HCT116 (cell line): Measurements from ENCODE around the gene ENOX1. TPM values are rescaled to one million over a fixed set of nuclear protein-coding genes. Genes with fewer than 3 reads are reported as not detected.

ENCODE experiments used
- ATAC-seq: fragments of 200-7000 bp; cut with Tn5 transposase; 2 replicates; pipeline ENCODE4 v1.9.1; 2020; ENCODE audit warnings: mild to moderate bottlenecking, moderate library complexity
- BruUV-seq: library from RNA; stranded (reverse); fragments of 400-500 nt; replicated peaks from 2 replicates; lab custom pipeline; 2021; lab: Mats Ljungman, UMichigan
- CTCF ChIA-PET: fragments of 300-600 bp; sonication (Branson Sonifier 250); formaldehyde crosslinking; loops from one replicate; lab custom pipeline; 2021; ENCODE audit warnings: antibody characterized with exemption; lab: Charles Lee
- POLR2A ChIA-PET: fragments of 300-600, 350-600 bp; sonication (Branson Sonifier 250); formaldehyde crosslinking; loops from one replicate; lab custom pipeline; 2021; ENCODE audit warnings: antibody characterized with exemption; lab: Charles Lee
- RAD21 ChIA-PET, 2 experiments: fragments of 300-600 bp; sonication (Branson Sonifier 250); formaldehyde crosslinking; loops; one replicate each; lab custom pipeline; 2023; ENCODE audit warnings: low total read pairs in 2 of 2; ENCODE audit not compliant: uncharacterized antibody in 2 of 2, unreplicated experiment in 2 of 2, low non-redundant PET in 1 of 2; lab: Charles Lee
- DNase-seq: peaks from one replicate; pipeline ENCODE4 v3.0.0-alpha.2; 2010; ENCODE audit warnings: low read depth, low spot score
- H2AFZ ChIP-seq: fragments of 200-600 bp; shearing (Covaris generic), sonication (generic); 2 replicates; pipeline ENCODE4 v1.6.1; 2017; ENCODE audit warnings: low read depth, mixed run types, mixed read lengths, antibody characterized with exemption, low read length; ENCODE audit not compliant: poor library complexity, severe bottlenecking
- H3K27ac ChIP-seq: 2 replicates; pipeline ENCODE4 v1.5.1; 2012; ENCODE audit warnings: low read depth, low read length
- H3K27me3 ChIP-seq: fragments of 200-600 bp; sonication (generic); 2 replicates; pipeline ENCODE4 v1.6.1; 2016; ENCODE audit warnings: mixed run types, low read length, mixed read lengths; ENCODE audit not compliant: insufficient read depth
- H3K36me3 ChIP-seq, 2 experiments: fragments of 200-500 bp in 1 of 2; fragments of 200-600 bp in 1 of 2; sonication (Bioruptor generic) in 1 of 2; sonication (generic) in 1 of 2; 2 replicates each; pipeline versions ENCODE4 v1.5.1 to v1.6.1; 2014 to 2016; ENCODE audit warnings: low read length in 2 of 2, inconsistent platforms in 1 of 2, mixed read lengths in 1 of 2, mixed run types in 1 of 2; ENCODE audit not compliant: insufficient read depth in 2 of 2, control insufficient read depth in 1 of 2
- H3K4me1 ChIP-seq, 2 experiments: fragments of 200-600 bp in 1 of 2; sonication (generic) in 1 of 2; 2 replicates each; pipeline versions ENCODE4 v1.5.1 to v1.6.1; 2012 to 2017; ENCODE audit warnings: low read length in 2 of 2, inconsistent platforms in 1 of 2, mild to moderate bottlenecking in 1 of 2, mixed read lengths in 1 of 2, mixed run types in 1 of 2, moderate library complexity in 1 of 2; ENCODE audit not compliant: insufficient read depth in 2 of 2, control insufficient read depth in 1 of 2
- H3K4me2 ChIP-seq: fragments of 200-600 bp; sonication (generic); 2 replicates; pipeline ENCODE4 v1.6.1; 2017; ENCODE audit warnings: mixed run types, low read length, mixed read lengths
- H3K4me3 ChIP-seq, 2 experiments: fragments of 200-600 bp in 1 of 2; sonication (generic) in 1 of 2; replicated peaks in 1 of 2; 2 replicates each; pipeline ENCODE4 v1.5.1; 2011 to 2016; ENCODE audit warnings: low read length in 2 of 2, control low read depth in 1 of 2, low read depth in 1 of 2, mild to moderate bottlenecking in 1 of 2, mixed read lengths in 1 of 2, mixed run types in 1 of 2
- H3K79me2 ChIP-seq: fragments of 200-600 bp; sonication (generic); 2 replicates; pipeline ENCODE4 v1.6.1; 2017; ENCODE audit warnings: mild to moderate bottlenecking, mixed run types, low read length, moderate library complexity, mixed read lengths; ENCODE audit not compliant: insufficient read depth
- H3K9ac ChIP-seq: fragments of 200-600 bp; sonication (generic); 2 replicates; pipeline ENCODE4 v1.6.1; 2016; ENCODE audit warnings: low read length, mixed read lengths
- H3K9me2 ChIP-seq: fragments of 200-600 bp; sonication (generic), shearing (Covaris generic); 2 replicates; pipeline ENCODE4 v1.6.1; 2017; ENCODE audit warnings: mixed run types, mild to moderate bottlenecking, moderate library complexity; ENCODE audit not compliant: insufficient read depth
- H3K9me3 ChIP-seq, 2 experiments: fragments of 200-500 bp in 1 of 2; fragments of 200-600 bp in 1 of 2; sonication (Bioruptor generic) in 1 of 2; sonication (generic) in 1 of 2; 2 replicates each; pipeline ENCODE4 v1.6.1; 2014 to 2017; ENCODE audit warnings: low read length in 2 of 2, mixed read lengths in 2 of 2, inconsistent platforms in 1 of 2, low read depth in 1 of 2, mild to moderate bottlenecking in 1 of 2, mixed run types in 1 of 2, moderate library complexity in 1 of 2; ENCODE audit not compliant: control insufficient read depth in 1 of 2, insufficient read depth in 1 of 2
- H4K20me1 ChIP-seq: fragments of 200-600 bp; sonication (generic), shearing (Covaris generic); 2 replicates; pipeline ENCODE4 v1.6.1; 2017; ENCODE audit warnings: mixed run types, mild to moderate bottlenecking, moderate library complexity; ENCODE audit not compliant: insufficient read depth
- CBX3 ChIP-seq: IDR thresholded peaks from 2 replicates; pipeline ENCODE4 v1.6.1; 2012; ENCODE audit warnings: low read depth
- CEBPB ChIP-seq: IDR thresholded peaks from 2 replicates; pipeline ENCODE4 v1.6.1; 2012; ENCODE audit warnings: low read depth
- CTCF ChIP-seq, 3 experiments: fragments of 200-600 bp in 1 of 3; sonication (generic) in 1 of 3; IDR thresholded peaks in 2 of 3; conservative IDR thresholded peaks in 1 of 3; 2 replicates each; pipeline ENCODE4 v1.5.1; 2012 to 2017; ENCODE audit warnings: low read depth in 2 of 3, low read length in 2 of 3, antibody characterized with exemption in 1 of 3, borderline replicate concordance in 1 of 3, control low read depth in 1 of 3, mild to moderate bottlenecking in 1 of 3, mixed read lengths in 1 of 3, mixed run types in 1 of 3, moderate library complexity in 1 of 3; ENCODE audit not compliant: insufficient read depth in 1 of 3
- EGR1 ChIP-seq: IDR thresholded peaks from 2 replicates; pipeline ENCODE4 v1.6.1; 2012; ENCODE audit warnings: low read depth
- EZH2phosphoT487 ChIP-seq: fragments of 200-600 bp; IDR thresholded peaks from 2 replicates; pipeline ENCODE4 v1.6.1; 2018; ENCODE audit warnings: antibody characterized with exemption, borderline replicate concordance
- FOSL1 ChIP-seq: IDR thresholded peaks from 2 replicates; pipeline ENCODE4 v1.6.1; 2012; ENCODE audit warnings: low read depth
- MAX ChIP-seq: IDR thresholded peaks from 2 replicates; pipeline ENCODE4 v1.6.1; 2012
- POLR2AphosphoS5 ChIP-seq: IDR thresholded peaks from 2 replicates; pipeline ENCODE4 v1.6.1; 2011; ENCODE audit warnings: mild to moderate bottlenecking, low read depth, low read length, moderate library complexity
- RAD21 ChIP-seq: IDR thresholded peaks from 2 replicates; pipeline ENCODE4 v1.6.1; 2012; ENCODE audit warnings: low read depth, mild to moderate bottlenecking
- REST ChIP-seq: IDR thresholded peaks from 2 replicates; pipeline ENCODE4 v1.6.1; 2012; ENCODE audit warnings: low read depth
- SP1 ChIP-seq: IDR thresholded peaks from 2 replicates; pipeline ENCODE4 v1.6.1; 2012; ENCODE audit warnings: low read depth
- SRF ChIP-seq: IDR thresholded peaks from 2 replicates; pipeline ENCODE4 v1.6.1; 2012; ENCODE audit warnings: low read depth
- YY1 ChIP-seq: IDR thresholded peaks from 2 replicates; pipeline ENCODE4 v1.6.1; 2011; ENCODE audit warnings: low read length, low read depth, moderate library complexity, mild to moderate bottlenecking; ENCODE audit not compliant: insufficient replicate concordance; ENCODE audit errors: extremely low read depth
- ZFX ChIP-seq: fragments of 450-650 bp; IDR thresholded peaks from 2 replicates; pipeline ENCODE4 v1.6.1; 2017
- intact Hi-C: fragments of 100-400 bp; cut with micrococcal nuclease; formaldehyde crosslinking; loops from 2 replicates; pipeline ENCODE4 v1.10.0; 2022
- total RNA-seq: library from RNA; stranded (reverse); gene quantifications from one replicate; pipeline ENCODE4 v1.2.1, GENCODE V29; 2021; ENCODE audit not compliant: unreplicated experiment

The ENOX1 gene
- total RNA-seq, 1 experiment from 2014 or later: 4.5 TPM

GRCh38 chr13:43331672-43332071 lies 455.1 kb downstream of the ENOX1 start:
- no peak overlapping the region for H3K27ac ChIP-seq
- ATAC-seq: no peak
- BruUV-seq: no TSS peak
- no peaks in the 10 kb centered on the region; the same call in 1 of the 2 replicates for H3K27me3 ChIP-seq
- no peak for DNase-seq
- H2AFZ ChIP-seq: no peak overlapping the region
- no peaks in the 10 kb centered on the region for H3K9me2 ChIP-seq
- TF ChIP-seq ZFX (no peak), CTCF (IDR thresholded peaks at IDR 0.05 in 2 of 3, conservative IDR thresholded peaks at IDR 0.05 in 1 of 3; ENCODE audit: borderline replicate concordance in 1 of 3, insufficient read depth in 1 of 3, low read depth in 2 of 3, low read length in 2 of 3) (no peak), RAD21 (no peak), CEBPB (no peak), REST (no peak), SRF (no peak), SP1 (no peak), YY1 (no peak), CBX3 (no peak), POLR2AphosphoS5 (no peak), MAX (no peak), FOSL1 (no peak), EGR1 (no peak), EZH2phosphoT487 (no peak)
- no peak overlapping the region for H3K4me2 ChIP-seq
- H3K9ac ChIP-seq: no peak overlapping the region
- no peaks in the 10 kb centered on the region for H4K20me1 ChIP-seq
- H3K4me3 ChIP-seq: no peak overlapping the region
- ChIA-PET POLR2A (no interaction called here), CTCF (no interaction called here), RAD21 (no interaction called here)
- no peaks in the 10 kb centered on the region for H3K4me1 ChIP-seq
- H3K79me2 ChIP-seq: no peaks in the 10 kb centered on the region
- no peaks in the 10 kb centered on the region for H3K36me3 ChIP-seq
- intact Hi-C loops: no loop called here
- H3K9me3 ChIP-seq: no peaks in the 10 kb centered on the region
